Amniotic epithelial cell (primary cell): ENCODE measurements around the gene NOL7.

Experiments used
- DNase-seq: peaks from one replicate; pipeline ENCODE4 v3.0.0-alpha.2; 2010; ENCODE audit warnings: low read depth

NOL7 gene

GRCh38 chr6:13597073-13597472 lies 18.1 kb upstream of the NOL7 start:
- DNase-seq: no peak

- DNase-seq: peak; percentile 78
Observed at GRCh38 chr6:13600036-13600435, 15.1 kb upstream of the NOL7 start.

GRCh38 chr6:13604135-13604534 lies 11.0 kb upstream of the NOL7 start:
- no peak for DNase-seq

GRCh38 chr6:13604546-13605416 lies 10.4 kb upstream of the NOL7 start:
- DNase-seq: peak; percentile 3

GRCh38 chr6:13605634-13606033 lies 9.5 kb upstream of the NOL7 start:
- no peak for DNase-seq

- DNase-seq: peak; percentile 10
Observed at GRCh38 chr6:13611715-13612114, 3.4 kb upstream of the NOL7 start.

GRCh38 chr6:13613029-13613594 lies 2.0 kb upstream of the NOL7 start:
- DNase-seq: no peak

GRCh38 chr6:13614126-13614925 lies 809 bp upstream of the NOL7 start:
- DNase-seq: peak; percentile 24

- peak; percentile 21 for DNase-seq
Observed at GRCh38 chr6:13615792-13616120, 621 bp downstream of the NOL7 start.

- DNase-seq: no peak
Observed at GRCh38 chr6:13617066-13617465, 1.9 kb downstream of the NOL7 start.

- DNase-seq: peak; percentile 47
Observed at GRCh38 chr6:13624871-13625288, 9.7 kb downstream of the NOL7 start.

- DNase-seq: no peak
Observed at GRCh38 chr6:13629459-13630116, 14.5 kb downstream of the NOL7 start.

GRCh38 chr6:13630499-13630898 lies 15.4 kb downstream of the NOL7 start:
- DNase-seq: no peak

GRCh38 chr6:13633343-13633742 lies 18.2 kb downstream of the NOL7 start:
- no peak for DNase-seq

- DNase-seq: no peak
Observed at GRCh38 chr6:13635948-13636658, 21.0 kb downstream of the NOL7 start.

GRCh38 chr6:13638014-13638413 lies 22.9 kb downstream of the NOL7 start:
- no peak for DNase-seq

- DNase-seq: no peak
Observed at GRCh38 chr6:13638626-13639025, 23.5 kb downstream of the NOL7 start.

- peak; percentile 23 for DNase-seq
Observed at GRCh38 chr6:13641315-13641714, 26.2 kb downstream of the NOL7 start.

- DNase-seq: no peak
Observed at GRCh38 chr6:13643125-13643524, 28.0 kb downstream of the NOL7 start.

GRCh38 chr6:13648850-13649249 lies 33.7 kb downstream of the NOL7 start:
- DNase-seq: no peak

GRCh38 chr6:13649393-13649792 lies 34.3 kb downstream of the NOL7 start:
- DNase-seq: no peak

GRCh38 chr6:13653296-13653695 lies 38.2 kb downstream of the NOL7 start:
- DNase-seq: no peak
